ENCODE measurements around the gene OCRL.
"Not testable (repeated sequence)": the region's sequence is repeated elsewhere in the genome, so short reads cannot be mapped to it uniquely, and the experiment has no call there.

Gene OCRL

DNA sequence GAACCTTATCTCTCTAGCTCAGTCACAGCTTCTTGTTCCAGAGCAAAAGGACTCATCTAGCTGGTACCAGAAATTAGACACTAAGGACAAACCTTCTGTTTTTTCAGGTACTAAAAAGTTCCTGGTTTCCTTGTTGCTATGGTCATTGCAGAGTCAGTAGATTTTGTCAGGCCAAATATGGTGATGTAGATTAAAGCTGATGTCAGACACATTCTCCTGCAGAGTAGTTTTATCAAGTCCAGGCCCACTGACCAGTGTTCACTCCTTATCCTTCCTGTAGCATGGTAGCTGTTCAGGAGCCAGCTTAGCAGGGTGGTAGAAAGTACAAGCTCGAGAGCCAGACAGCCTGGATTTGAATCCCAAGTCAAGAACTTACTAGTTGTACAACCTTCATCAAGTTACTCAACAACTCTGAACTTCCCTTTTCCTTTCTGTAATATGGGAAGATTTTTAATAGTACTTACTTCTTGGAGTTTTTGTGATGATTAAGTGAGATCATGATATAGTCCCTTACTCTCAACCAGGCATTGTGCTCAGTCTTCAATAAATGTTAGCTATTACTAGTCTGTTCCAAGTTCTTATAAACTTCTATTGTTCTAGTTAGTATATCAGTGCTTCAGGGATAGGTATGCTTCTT, 17.9 kb downstream of the OCRL start:
- peaks cover 11% of the 10 kb centered on the region for H3K36me3 Mint-ChIP-seq (ENCODE audit: low read depth)
- H3K4me1 Mint-ChIP-seq: no peaks in the 10 kb centered on the region
- no peaks in the 10 kb centered on the region for H3K9me3 Mint-ChIP-seq
- no peak for DNase-seq
- no peak overlapping the region for H3K27ac Mint-ChIP-seq
- ATAC-seq: no peak
- H3K4me3 Mint-ChIP-seq: no peak overlapping the region
- H3K27me3 Mint-ChIP-seq: no peaks in the 10 kb centered on the region

DNA sequence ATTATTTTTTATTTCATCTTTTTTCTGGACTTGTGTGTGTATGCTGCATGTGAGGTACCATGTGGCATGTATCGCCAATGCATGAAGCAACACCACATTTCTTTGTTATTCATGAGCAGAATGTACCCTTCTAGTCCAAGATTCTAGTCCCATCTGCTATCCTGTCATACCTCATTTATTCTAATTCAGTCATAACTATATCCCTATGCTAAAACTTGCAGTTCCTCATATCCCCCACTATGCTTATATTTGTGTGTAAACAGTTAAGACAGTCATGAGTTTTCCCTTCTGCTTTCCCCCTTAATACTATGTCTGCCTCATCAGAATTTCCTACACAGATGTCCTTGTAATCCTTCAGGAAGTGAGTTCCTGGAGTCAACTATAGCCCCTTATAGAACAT, 19.7 kb downstream of the OCRL start:
- Mint-ChIP-seq H3K36me3 (ENCODE audit: low read depth) (peaks cover 13% of the 10 kb centered on the region), H3K4me3 (no peak overlapping the region), H3K4me1 (no peaks in the 10 kb centered on the region), H3K27me3 (no peaks in the 10 kb centered on the region), H3K27ac (no peak overlapping the region), H3K9me3 (no peaks in the 10 kb centered on the region)
- ATAC-seq (no peak), DNase-seq (no peak)

DNA sequence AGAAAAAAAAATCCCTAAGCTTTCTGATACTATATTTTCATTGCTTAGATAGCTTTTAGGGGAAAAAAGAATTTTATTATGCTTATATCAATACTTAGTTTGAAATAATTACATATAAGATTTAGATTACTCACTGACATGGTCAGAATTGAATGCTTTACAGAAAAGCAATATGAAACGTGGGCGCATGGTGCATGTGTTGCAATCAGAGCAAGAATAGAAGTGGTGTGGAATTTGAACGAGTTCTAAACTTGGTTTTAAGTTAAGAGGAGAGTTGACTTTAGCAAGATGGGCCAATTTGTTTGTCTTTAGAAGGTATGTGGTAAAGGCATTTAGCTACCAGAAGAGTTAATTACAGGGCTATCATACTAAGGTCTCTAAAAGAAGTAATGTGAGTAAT, 21.4 kb downstream of the OCRL start:
- Mint-ChIP-seq H3K4me1 (peaks cover 10% of the 10 kb centered on the region), H3K27me3 (no peaks in the 10 kb centered on the region), H3K27ac (no peak overlapping the region), H3K9me3 (no peaks in the 10 kb centered on the region), H3K36me3 (ENCODE audit: low read depth) (peaks cover 17% of the 10 kb centered on the region), H3K4me3 (no peak overlapping the region)
- ATAC-seq: no peak
- no peak for DNase-seq

GRCh38 chrX:129564345-129564744, 24.3 kb downstream of the OCRL start:
- DNase-seq, H3K9me3 Mint-ChIP-seq, H3K4me3 Mint-ChIP-seq, ATAC-seq, H3K27ac Mint-ChIP-seq, H3K27me3 Mint-ChIP-seq, H3K4me1 Mint-ChIP-seq: not testable (repeated sequence)
- peaks cover 18% of the 10 kb centered on the region for H3K36me3 Mint-ChIP-seq (ENCODE audit: low read depth)

GRCh38 chrX:129565046-129565650, 25.1 kb downstream of the OCRL start:
- no peaks in the 10 kb centered on the region for H3K27me3 Mint-ChIP-seq
- H3K9me3 Mint-ChIP-seq: no peaks in the 10 kb centered on the region
- peaks cover 10% of the 10 kb centered on the region for H3K4me1 Mint-ChIP-seq
- H3K36me3 Mint-ChIP-seq (ENCODE audit: low read depth): peaks cover 22% of the 10 kb centered on the region
- DNase-seq: no peak
- H3K27ac Mint-ChIP-seq: no peak overlapping the region
- ATAC-seq: no peak
- no peak overlapping the region for H3K4me3 Mint-ChIP-seq

GRCh38 chrX:129566073-129566472, 26.0 kb downstream of the OCRL start:
- Mint-ChIP-seq H3K27me3 (no peaks in the 10 kb centered on the region), H3K9me3 (no peaks in the 10 kb centered on the region), H3K36me3 (ENCODE audit: low read depth) (peaks cover 23% of the 10 kb centered on the region), H3K4me1 (peaks cover 10% of the 10 kb centered on the region), H3K27ac (no peak overlapping the region), H3K4me3 (no peak overlapping the region)
- DNase-seq (no peak), ATAC-seq (no peak)

DNA sequence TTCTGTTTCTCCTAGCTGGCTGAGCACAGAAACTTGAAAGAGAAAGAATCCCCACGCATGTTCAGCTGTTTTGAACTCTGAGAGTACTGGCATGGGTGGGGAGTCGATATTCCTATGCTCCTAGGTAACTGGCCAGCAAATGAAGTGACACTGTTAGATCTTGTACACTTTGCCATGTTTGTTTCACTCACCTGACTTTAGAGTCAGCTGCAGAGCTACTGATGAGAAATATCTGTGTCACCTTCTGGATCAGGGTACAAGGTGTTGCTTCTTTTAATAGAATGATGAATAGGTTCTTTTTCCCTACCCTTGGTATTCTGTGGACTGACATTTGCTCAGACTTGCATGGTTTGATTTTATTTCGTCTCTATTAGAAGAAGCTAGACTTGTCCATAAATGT, 28.3 kb downstream of the OCRL start:
- DNase-seq (no peak), ATAC-seq (no peak)
- Mint-ChIP-seq H3K4me3 (no peak overlapping the region), H3K27me3 (no peaks in the 10 kb centered on the region), H3K9me3 (no peaks in the 10 kb centered on the region), H3K36me3 (ENCODE audit: low read depth) (peaks cover 15% of the 10 kb centered on the region), H3K4me1 (peaks cover 10% of the 10 kb centered on the region), H3K27ac (no peak overlapping the region)

DNA sequence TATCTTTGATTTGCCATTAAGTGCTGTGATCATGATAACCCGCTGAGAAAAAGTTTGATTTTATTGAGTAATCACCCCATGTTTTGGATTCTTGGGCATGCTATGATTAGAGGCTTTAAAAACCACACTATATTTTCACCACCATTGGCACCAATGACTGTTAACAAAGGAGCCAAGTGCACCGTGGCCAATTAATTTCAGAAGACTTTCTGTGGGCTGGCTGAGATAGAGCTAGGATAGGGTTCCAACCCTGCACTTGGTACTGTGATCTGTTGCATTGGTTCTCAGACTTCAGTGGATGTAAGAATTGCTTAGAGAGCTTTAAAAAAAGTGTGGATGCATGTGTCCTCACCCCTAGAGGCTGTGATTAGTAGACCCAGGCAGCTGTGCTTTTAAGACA, 32.4 kb downstream of the OCRL start:
- Mint-ChIP-seq H3K27ac (no peak overlapping the region), H3K4me1 (no peaks in the 10 kb centered on the region), H3K27me3 (no peaks in the 10 kb centered on the region), H3K4me3 (no peak overlapping the region), H3K9me3 (no peaks in the 10 kb centered on the region), H3K36me3 (ENCODE audit: low read depth) (peaks cover 9% of the 10 kb centered on the region)
- no peak for DNase-seq
- no peak for ATAC-seq

GRCh38 chrX:129573652-129574051, 33.6 kb downstream of the OCRL start:
- DNase-seq; H3K4me3 Mint-ChIP-seq; H3K9me3 Mint-ChIP-seq; H3K27ac Mint-ChIP-seq; ATAC-seq; H3K36me3 Mint-ChIP-seq (ENCODE audit: low read depth); H3K27me3 Mint-ChIP-seq; H3K4me1 Mint-ChIP-seq: not testable (repeated sequence)

DNA sequence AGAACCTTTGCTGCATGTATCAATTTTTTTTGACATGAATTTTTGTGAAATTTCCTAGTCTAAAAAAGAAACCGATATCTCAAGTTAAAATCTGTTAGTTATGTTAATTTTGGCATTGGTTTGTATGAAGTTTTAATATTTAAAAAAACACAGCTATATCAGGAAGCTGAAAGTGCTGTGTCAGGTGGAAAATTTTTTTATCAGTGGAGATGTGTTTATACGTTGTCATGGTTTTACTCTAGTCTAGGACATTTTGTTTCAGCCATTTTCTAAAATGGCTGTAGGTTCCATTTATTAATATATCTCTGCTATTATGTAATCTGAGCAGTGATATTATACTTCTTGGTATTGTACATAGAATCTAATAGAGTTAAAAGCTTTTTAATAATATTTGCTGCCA, 34.2 kb downstream of the OCRL start:
- no peaks in the 10 kb centered on the region for H3K27me3 Mint-ChIP-seq
- no peaks in the 10 kb centered on the region for H3K9me3 Mint-ChIP-seq
- peaks cover 7% of the 10 kb centered on the region for H3K36me3 Mint-ChIP-seq (ENCODE audit: low read depth)
- ATAC-seq (no peak), DNase-seq (no peak)
- no peak overlapping the region for H3K4me3 Mint-ChIP-seq
- no peak overlapping the region for H3K27ac Mint-ChIP-seq
- H3K4me1 Mint-ChIP-seq: no peaks in the 10 kb centered on the region

DNA sequence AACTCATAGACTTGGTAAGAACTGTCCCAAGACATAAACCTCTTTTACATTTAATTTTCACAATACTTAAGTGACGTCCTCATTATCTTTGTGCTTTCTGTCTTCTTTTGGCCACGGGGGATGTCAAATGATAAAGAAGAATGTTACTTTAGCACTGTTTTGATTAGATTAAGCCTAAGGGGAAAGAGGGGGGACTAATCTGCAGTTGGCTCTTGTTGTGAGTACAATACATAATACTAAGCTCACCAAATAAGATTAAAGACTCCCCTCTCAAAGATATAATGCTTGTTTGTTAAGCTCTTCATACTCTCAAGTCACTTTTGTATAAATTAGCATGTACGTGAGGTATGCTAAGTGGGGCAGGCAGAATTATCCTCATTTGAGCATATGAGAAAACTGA, 36.5 kb downstream of the OCRL start:
- ATAC-seq: no peak
- H3K27me3 Mint-ChIP-seq: no peaks in the 10 kb centered on the region
- no peak overlapping the region for H3K4me3 Mint-ChIP-seq
- peaks cover 4% of the 10 kb centered on the region for H3K36me3 Mint-ChIP-seq (ENCODE audit: low read depth)
- DNase-seq: no peak
- H3K4me1 Mint-ChIP-seq: no peaks in the 10 kb centered on the region
- H3K27ac Mint-ChIP-seq: no peak overlapping the region
- no peaks in the 10 kb centered on the region for H3K9me3 Mint-ChIP-seq

DNA sequence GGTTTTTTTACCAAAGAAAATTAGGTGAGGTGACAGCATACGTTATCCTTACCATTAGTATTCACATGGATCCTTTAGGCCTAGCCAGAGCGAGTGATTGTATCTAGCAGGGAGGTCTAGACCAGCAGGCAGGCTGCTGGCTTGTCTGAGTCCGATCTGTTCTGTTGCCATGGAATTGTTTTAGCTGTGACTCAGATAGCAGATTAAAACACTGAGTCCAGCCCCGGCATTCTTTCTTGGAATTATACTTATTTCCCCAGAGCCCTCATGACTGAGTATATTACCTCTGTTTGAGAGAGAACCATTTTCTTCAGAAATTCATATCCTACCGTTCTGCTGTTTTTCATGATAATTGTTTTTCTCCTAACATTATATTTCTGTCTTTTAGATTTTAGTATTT, 37.4 kb downstream of the OCRL start:
- no peak for DNase-seq

GRCh38 chrX:129577877-129578276, 37.8 kb downstream of the OCRL start:
- DNase-seq: no peak
- Mint-ChIP-seq H3K27me3 (no peaks in the 10 kb centered on the region), H3K9me3 (no peaks in the 10 kb centered on the region), H3K4me1 (no peaks in the 10 kb centered on the region), H3K4me3 (no peak overlapping the region), H3K27ac (no peak overlapping the region), H3K36me3 (ENCODE audit: low read depth) (peaks cover 4% of the 10 kb centered on the region)
- no peak for ATAC-seq

More for the DNA sequence above, 37.4 kb downstream of the OCRL start:
- ATAC-seq: no peak
- Mint-ChIP-seq H3K4me1 (no peaks in the 10 kb centered on the region), H3K36me3 (ENCODE audit: low read depth) (peaks cover 4% of the 10 kb centered on the region), H3K4me3 (no peak overlapping the region), H3K9me3 (no peaks in the 10 kb centered on the region), H3K27me3 (no peaks in the 10 kb centered on the region), H3K27ac (no peak overlapping the region)

- ATAC-seq (no peak), DNase-seq (no peak)
- no peak overlapping the region for H3K27ac Mint-ChIP-seq
- no peak overlapping the region for H3K4me3 Mint-ChIP-seq
- no peaks in the 10 kb centered on the region for H3K9me3 Mint-ChIP-seq
- peaks cover 4% of the 10 kb centered on the region for H3K36me3 Mint-ChIP-seq (ENCODE audit: low read depth)
- H3K27me3 Mint-ChIP-seq: no peaks in the 10 kb centered on the region
- no peaks in the 10 kb centered on the region for H3K4me1 Mint-ChIP-seq
Observed at GRCh38 chrX:129581904-129582303, 41.8 kb downstream of the OCRL start.

DNA sequence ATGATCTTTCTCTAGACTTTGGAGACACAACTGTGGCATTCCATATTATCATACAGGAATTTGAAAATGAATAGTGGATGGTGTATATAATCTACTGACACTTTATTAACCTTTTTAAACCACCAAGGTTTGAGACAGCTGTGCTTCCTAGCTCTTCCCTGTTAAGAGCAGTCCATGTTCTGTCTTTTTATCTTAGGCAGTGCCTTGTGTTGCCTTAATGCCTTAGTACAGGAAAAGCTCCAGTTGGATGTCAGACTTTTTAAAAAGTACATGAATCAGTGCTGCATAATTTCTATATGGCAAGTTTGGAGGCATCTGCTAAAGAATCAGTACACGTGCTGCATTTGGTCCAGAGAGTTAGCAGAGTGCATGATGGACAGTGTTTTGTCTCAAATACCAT, 45.1 kb downstream of the OCRL start:
- Mint-ChIP-seq H3K4me3 (no peak overlapping the region), H3K4me1 (no peaks in the 10 kb centered on the region), H3K9me3 (no peaks in the 10 kb centered on the region), H3K27me3 (no peaks in the 10 kb centered on the region), H3K36me3 (ENCODE audit: low read depth) (peaks cover 2% of the 10 kb centered on the region), H3K27ac (no peak overlapping the region)
- DNase-seq: no peak
- no peak for ATAC-seq

DNA sequence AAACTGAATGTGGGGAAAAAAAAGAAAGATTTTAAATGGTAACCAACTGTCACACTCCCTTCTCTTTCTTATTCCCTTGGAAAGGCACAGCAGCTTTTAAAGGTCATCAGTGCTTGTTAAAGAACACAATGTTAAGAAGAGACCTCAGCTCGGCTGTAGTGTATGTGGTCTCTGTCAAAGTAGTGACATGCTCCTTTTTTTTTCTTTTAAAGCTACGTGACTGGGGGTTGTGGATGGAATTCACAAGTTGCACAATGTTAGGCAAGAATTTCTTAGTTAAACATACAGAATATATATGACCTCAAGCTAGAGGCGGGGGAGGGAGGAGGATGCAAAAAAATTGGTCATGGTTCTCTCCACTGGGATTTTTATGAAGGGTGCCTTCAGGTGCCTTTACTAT, 45.6 kb downstream of the OCRL start:
- H3K36me3 Mint-ChIP-seq (ENCODE audit: low read depth): no peaks in the 10 kb centered on the region
- H3K27me3 Mint-ChIP-seq: no peaks in the 10 kb centered on the region
- no peak overlapping the region for H3K27ac Mint-ChIP-seq
- no peak overlapping the region for H3K4me3 Mint-ChIP-seq
- H3K4me1 Mint-ChIP-seq: no peaks in the 10 kb centered on the region
- H3K9me3 Mint-ChIP-seq: no peaks in the 10 kb centered on the region
- DNase-seq (no peak), ATAC-seq (no peak)
